T-helper 17 cell (primary cell): ENCODE data around the gene SDHAF4. TPM values are rescaled to one million over a fixed set of nuclear protein-coding genes. Genes with fewer than 3 reads are reported as not detected.
A peak's percentile ranks its signal among the peaks of the same experiment; 100 is the strongest.

Experiments
- ATAC-seq: fragments of 150-1000 bp; cut with Tn5 transposase; 2 replicates; pipeline ENCODE4 v1.10.0; 2021; ENCODE audit warnings: mild to moderate bottlenecking, moderate library complexity
- DNase-seq, 3 donors: peaks; one replicate each; pipeline versions ENCODE4 v3.0.0 to v3.0.0-alpha.2; 2020 to 2021
- H3K9me3 ChIP-seq: one replicate; pipeline ENCODE4 v1.7.0; 2013; ENCODE audit warnings: low read length, mild to moderate bottlenecking; ENCODE audit not compliant: control insufficient read depth, poor library complexity, severe bottlenecking
- H3K27ac Mint-ChIP-seq: one replicate; pipeline ENCODE4 v1.8.0; 2022; ENCODE audit warnings: mild to moderate bottlenecking, moderate library complexity, mixed read lengths
- H3K27me3 Mint-ChIP-seq: one replicate; pipeline ENCODE4 v1.8.0; 2022; ENCODE audit warnings: mixed read lengths
- H3K36me3 Mint-ChIP-seq: one replicate; pipeline ENCODE4 v1.8.0; 2022; ENCODE audit warnings: low read depth, mixed read lengths
- H3K4me1 Mint-ChIP-seq: one replicate; pipeline ENCODE4 v1.8.0; 2022; ENCODE audit warnings: mild to moderate bottlenecking, mixed read lengths
- H3K4me3 Mint-ChIP-seq: one replicate; pipeline ENCODE4 v1.8.0; 2022; ENCODE audit warnings: mild to moderate bottlenecking, moderate library complexity, mixed read lengths
- total RNA-seq, 4 donors: library from RNA in 2 of 4; stranded (reverse) in 2 of 4; gene quantifications; one replicate each; pipeline ENCODE4 v1.2.3 and lab custom pipeline; 2022 to 2026

SDHAF4 gene
- total RNA-seq (1 to 10 TPM; 3.9 to 4.7 TPM), total RNA-seq (lab: John Stamatoyannopoulos, UW) (4.4 to 6.1 reads per million in 2 donors)

GRCh38 chr6:70566751-70567382 lies at the start of gene SDHAF4:
SDHAF4 (plus strand) TSS chr6:70566930; CDS start chr6:70566941, 11 bp downstream.
- H3K27ac Mint-ChIP-seq = peak within 1 kb of the TSS; percentile 89
- peak; percentile 100 for ATAC-seq

GRCh38 chr6:70518723-70519122 lies 48.0 kb upstream of the SDHAF4 start:
- no peak overlapping the region for H3K27ac Mint-ChIP-seq
- H3K9me3 ChIP-seq = no peaks in the 10 kb centered on the region
- H3K4me3 Mint-ChIP-seq = no peak overlapping the region
- DNase-seq = no peak
- ATAC-seq = no peak
- H3K27me3 Mint-ChIP-seq = no peaks in the 10 kb centered on the region
- no peaks in the 10 kb centered on the region for H3K36me3 Mint-ChIP-seq
- peaks cover 6% of the 10 kb centered on the region for H3K4me1 Mint-ChIP-seq

More at GRCh38 chr6:70566751-70567382, at the start of gene SDHAF4:
- no peaks in the 10 kb centered on the region for H3K9me3 ChIP-seq
- Mint-ChIP-seq H3K4me3 (peak within 1 kb of the TSS; percentile 89), H3K27me3 (no peaks in the 10 kb centered on the region), H3K36me3 (no peaks in the 10 kb centered on the region), H3K4me1 (peaks cover 7% of the 10 kb centered on the region)
- DNase-seq = peak; percentile 89 to 96 (median 93)

GRCh38 chr6:70520575-70520974 lies 46.2 kb upstream of the SDHAF4 start:
- Mint-ChIP-seq H3K36me3 (peaks cover 2% of the 10 kb centered on the region), H3K27me3 (no peaks in the 10 kb centered on the region), H3K4me3 (no peak overlapping the region), H3K27ac (no peak overlapping the region), H3K4me1 (peaks cover 6% of the 10 kb centered on the region)
- DNase-seq (no peak), ATAC-seq (no peak)
- no peaks in the 10 kb centered on the region for H3K9me3 ChIP-seq

GRCh38 chr6:70524721-70525286 lies 41.9 kb upstream of the SDHAF4 start:
- H3K9me3 ChIP-seq = no peaks in the 10 kb centered on the region
- Mint-ChIP-seq H3K27me3 (no peaks in the 10 kb centered on the region), H3K4me1 (no peaks in the 10 kb centered on the region), H3K27ac (no peak overlapping the region), H3K36me3 (peaks cover 2% of the 10 kb centered on the region), H3K4me3 (no peak overlapping the region)
- ATAC-seq (no peak), DNase-seq (no peak)

- H3K9me3 ChIP-seq = no peaks in the 10 kb centered on the region
- no peaks in the 10 kb centered on the region for H3K4me1 Mint-ChIP-seq
- peaks cover 2% of the 10 kb centered on the region for H3K36me3 Mint-ChIP-seq
- H3K4me3 Mint-ChIP-seq = no peak overlapping the region
- no peak for DNase-seq
- ATAC-seq = no peak
- H3K27ac Mint-ChIP-seq = no peak overlapping the region
- no peaks in the 10 kb centered on the region for H3K27me3 Mint-ChIP-seq
Observed at GRCh38 chr6:70527071-70527737, 39.5 kb upstream of the SDHAF4 start.

GRCh38 chr6:70530023-70530422 lies 36.7 kb upstream of the SDHAF4 start:
- DNase-seq = no peak
- no peaks in the 10 kb centered on the region for H3K4me1 Mint-ChIP-seq
- no peak overlapping the region for H3K4me3 Mint-ChIP-seq
- H3K36me3 Mint-ChIP-seq = peaks cover 2% of the 10 kb centered on the region
- no peaks in the 10 kb centered on the region for H3K27me3 Mint-ChIP-seq
- no peak overlapping the region for H3K27ac Mint-ChIP-seq
- ATAC-seq = no peak
- no peaks in the 10 kb centered on the region for H3K9me3 ChIP-seq

- no peaks in the 10 kb centered on the region for H3K9me3 ChIP-seq
- no peaks in the 10 kb centered on the region for H3K27me3 Mint-ChIP-seq
- H3K36me3 Mint-ChIP-seq = peaks cover 2% of the 10 kb centered on the region
- H3K4me3 Mint-ChIP-seq = no peak overlapping the region
- H3K4me1 Mint-ChIP-seq = no peaks in the 10 kb centered on the region
- H3K27ac Mint-ChIP-seq = no peak overlapping the region
- DNase-seq (no peak), ATAC-seq (no peak)
Observed at GRCh38 chr6:70531133-70531532, 35.6 kb upstream of the SDHAF4 start.

GRCh38 chr6:70537266-70537665 lies 29.5 kb upstream of the SDHAF4 start:
- Mint-ChIP-seq H3K4me3 (no peak overlapping the region), H3K27me3 (no peaks in the 10 kb centered on the region), H3K27ac (no peak overlapping the region), H3K4me1 (peaks cover 2% of the 10 kb centered on the region), H3K36me3 (peaks cover 7% of the 10 kb centered on the region)
- DNase-seq = no peak
- no peaks in the 10 kb centered on the region for H3K9me3 ChIP-seq
- ATAC-seq = no peak

- no peak for ATAC-seq
- DNase-seq = no peak
- no peak overlapping the region for H3K4me3 Mint-ChIP-seq
- peaks cover 2% of the 10 kb centered on the region for H3K4me1 Mint-ChIP-seq
- peaks cover 5% of the 10 kb centered on the region for H3K36me3 Mint-ChIP-seq
- no peak overlapping the region for H3K27ac Mint-ChIP-seq
- H3K9me3 ChIP-seq = no peaks in the 10 kb centered on the region
- H3K27me3 Mint-ChIP-seq = no peaks in the 10 kb centered on the region
Observed at GRCh38 chr6:70538376-70538775, 28.4 kb upstream of the SDHAF4 start.

GRCh38 chr6:70547313-70547712 lies 19.4 kb upstream of the SDHAF4 start:
- DNase-seq (no peak), ATAC-seq (peak; percentile 41)
- Mint-ChIP-seq H3K36me3 (no peaks in the 10 kb centered on the region), H3K27me3 (no peaks in the 10 kb centered on the region), H3K4me3 (no peak overlapping the region), H3K4me1 (peaks cover 2% of the 10 kb centered on the region), H3K27ac (no peak overlapping the region)
- H3K9me3 ChIP-seq = no peaks in the 10 kb centered on the region

GRCh38 chr6:70547905-70548304 lies 18.8 kb upstream of the SDHAF4 start:
- ATAC-seq (no peak), DNase-seq (no peak)
- Mint-ChIP-seq H3K36me3 (no peaks in the 10 kb centered on the region), H3K27ac (no peak overlapping the region), H3K4me1 (peaks cover 2% of the 10 kb centered on the region), H3K4me3 (no peak overlapping the region), H3K27me3 (no peaks in the 10 kb centered on the region)
- no peaks in the 10 kb centered on the region for H3K9me3 ChIP-seq

GRCh38 chr6:70549327-70549726 lies 17.4 kb upstream of the SDHAF4 start:
- Mint-ChIP-seq H3K27ac (no peak overlapping the region), H3K27me3 (no peaks in the 10 kb centered on the region), H3K4me3 (no peak overlapping the region), H3K36me3 (no peaks in the 10 kb centered on the region), H3K4me1 (peaks cover 2% of the 10 kb centered on the region)
- DNase-seq = no peak
- H3K9me3 ChIP-seq = no peaks in the 10 kb centered on the region
- no peak for ATAC-seq

GRCh38 chr6:70551566-70551965 lies 15.2 kb upstream of the SDHAF4 start:
- H3K27ac Mint-ChIP-seq = no peak overlapping the region
- H3K4me3 Mint-ChIP-seq = no peak overlapping the region
- H3K4me1 Mint-ChIP-seq = peaks cover 2% of the 10 kb centered on the region
- ATAC-seq (no peak), DNase-seq (no peak)
- no peaks in the 10 kb centered on the region for H3K9me3 ChIP-seq
- no peaks in the 10 kb centered on the region for H3K27me3 Mint-ChIP-seq
- no peaks in the 10 kb centered on the region for H3K36me3 Mint-ChIP-seq
